PFSK-1 (cell line): ENCODE measurements around the gene UNC5C.
A peak's percentile ranks its signal among the peaks of the same experiment; 100 is the strongest.

Experiments
- FOXP2 ChIP-seq: optimal IDR thresholded peaks from 2 replicates; pipeline ENCODE3; 2011; ENCODE audit warnings: borderline replicate concordance, control low read depth, inconsistent platforms; ENCODE audit not compliant: insufficient read depth; ENCODE audit errors: extremely low read length, extremely low read depth
- POLR2AphosphoS5 ChIP-seq: IDR thresholded peaks from 2 replicates; pipeline ENCODE4 v1.6.1; 2012; ENCODE audit warnings: low read depth, mild to moderate bottlenecking, control low read depth, low read length, moderate library complexity
- REST ChIP-seq, 2 experiments: IDR thresholded peaks; 2 replicates each; pipeline versions ENCODE4 v1.6.1 to v1.8.0; 2011 to 2012; ENCODE audit warnings: low read depth in 2 of 2, low read length in 2 of 2, control low read depth in 1 of 2, inconsistent platforms in 1 of 2, mild to moderate bottlenecking in 1 of 2, moderate library complexity in 1 of 2; ENCODE audit not compliant: insufficient read depth in 1 of 2
- SIN3A ChIP-seq: IDR thresholded peaks from 2 replicates; pipeline ENCODE4 v1.6.1; 2012; ENCODE audit warnings: mild to moderate bottlenecking, low read length, moderate library complexity, borderline replicate concordance; ENCODE audit not compliant: insufficient read depth
- TAF1 ChIP-seq: IDR thresholded peaks from 2 replicates; pipeline ENCODE4 v1.6.1; 2012; ENCODE audit warnings: low read length, control low read depth, borderline replicate concordance; ENCODE audit not compliant: insufficient read depth

UNC5C gene

GRCh38 chr4:95238554-95238953, 310.2 kb downstream of the UNC5C start:
- TF ChIP-seq REST (IDR thresholded peaks at IDR 0.05; ENCODE audit: insufficient read depth in 1 of 2, low read depth in 2 of 2, low read length in 2 of 2) = no peak
- TF ChIP-seq SIN3A = no peak
- TF ChIP-seq POLR2AphosphoS5 = no peak
- no peak for TF ChIP-seq FOXP2
- no peak for TF ChIP-seq TAF1

GRCh38 chr4:95232358-95233156, 316.2 kb downstream of the UNC5C start:
- no peak for TF ChIP-seq TAF1
- no peak for TF ChIP-seq REST (IDR thresholded peaks at IDR 0.05; ENCODE audit: insufficient read depth in 1 of 2, low read depth in 2 of 2, low read length in 2 of 2)
- no peak for TF ChIP-seq SIN3A
- no peak for TF ChIP-seq POLR2AphosphoS5
- no peak for TF ChIP-seq FOXP2

GRCh38 chr4:95231681-95232080, 317.1 kb downstream of the UNC5C start:
- TF ChIP-seq TAF1 (no peak), REST (IDR thresholded peaks at IDR 0.05; ENCODE audit: insufficient read depth in 1 of 2, low read depth in 2 of 2, low read length in 2 of 2) (no peak), POLR2AphosphoS5 (no peak), SIN3A (0 out of 2 replicates have a peak, but pooled peaks have one; percentile 47), FOXP2 (no peak)

- TF ChIP-seq SIN3A (no peak), FOXP2 (no peak), TAF1 (no peak), REST (IDR thresholded peaks at IDR 0.05; ENCODE audit: insufficient read depth in 1 of 2, low read depth in 2 of 2, low read length in 2 of 2) (no peak), POLR2AphosphoS5 (no peak)
Measured at GRCh38 chr4:95225849-95226248, 322.9 kb downstream of the UNC5C start.
